Panc1 (cell line): Measurements from ENCODE around the gene MAP4K4.

ENCODE experiments used
- CTCF ChIP-seq: fragments of 450-650 bp; IDR thresholded peaks from 2 replicates; pipeline ENCODE4 v1.5.1; 2017; ENCODE audit warnings: mild to moderate bottlenecking
- POLR2AphosphoS5 ChIP-seq: IDR thresholded peaks from 2 replicates; pipeline ENCODE4 v1.6.1; 2012; ENCODE audit warnings: mild to moderate bottlenecking, low read depth, low read length, moderate library complexity
- REST ChIP-seq, 2 experiments: IDR thresholded peaks; 2 replicates each; pipeline ENCODE4 v1.6.1; 2011 to 2012; ENCODE audit warnings: low read depth in 2 of 2, control low read depth in 1 of 2, low read length in 1 of 2, mild to moderate bottlenecking in 1 of 2, moderate library complexity in 1 of 2; ENCODE audit not compliant: insufficient read depth in 1 of 2
- SIN3A ChIP-seq: IDR thresholded peaks from 2 replicates; pipeline ENCODE4 v1.6.1; 2012; ENCODE audit warnings: low read depth, mild to moderate bottlenecking, low read length, moderate library complexity, borderline replicate concordance; ENCODE audit not compliant: insufficient read depth

- TF ChIP-seq CTCF (no peak), POLR2AphosphoS5 (no peak), SIN3A (no peak), REST (IDR thresholded peaks at IDR 0.05; ENCODE audit: insufficient read depth in 1 of 2, low read depth in 2 of 2, low read length in 1 of 2) (no peak)
Measured at GRCh38 chr2:101848769-101849410, 151.4 kb downstream of the MAP4K4 start.
